DND-41 (cell line): ENCODE measurements around the gene MARCHF3.

ENCODE experiments used
- ATAC-seq: fragments of 200-7000 bp; cut with Tn5 transposase; 3 replicates; pipeline ENCODE4 v1.9.1; 2021; ENCODE audit warnings: low read depth; ENCODE audit not compliant: insufficient read depth
- DNase-seq: peaks from one replicate; pipeline ENCODE4 v3.0.0-alpha.2; 2020
- H2AFZ ChIP-seq: 2 replicates; pipeline ENCODE4 v1.6.0; 2012; ENCODE audit warnings: low read depth, low read length
- H3K27ac ChIP-seq: 2 replicates; pipeline ENCODE4 v1.5.1; 2012; ENCODE audit warnings: low read length, inconsistent platforms
- H3K27me3 ChIP-seq: fragments of 200-600 bp; sonication (generic); 2 replicates; pipeline ENCODE4 v1.6.0; 2012; ENCODE audit warnings: low read length, mild to moderate bottlenecking, inconsistent platforms; ENCODE audit not compliant: insufficient read depth, poor library complexity
- H3K36me3 ChIP-seq: 2 replicates; pipeline ENCODE4 v1.5.1; 2012; ENCODE audit warnings: low read length, inconsistent platforms; ENCODE audit not compliant: insufficient read depth
- H3K4me1 ChIP-seq: 2 replicates; pipeline ENCODE4 v1.5.1; 2012; ENCODE audit warnings: mild to moderate bottlenecking, low read length; ENCODE audit not compliant: insufficient read depth
- H3K4me2 ChIP-seq: 2 replicates; pipeline ENCODE4 v1.6.0; 2012; ENCODE audit warnings: mild to moderate bottlenecking, moderate library complexity, low read length, inconsistent platforms; ENCODE audit not compliant: insufficient read depth
- H3K4me3 ChIP-seq, 2 experiments: fragments of 200-600 bp in 1 of 2; shearing (Covaris generic) in 1 of 2; 2 replicates each; pipeline ENCODE4 v1.5.1; 2012 to 2016; ENCODE audit warnings: inconsistent platforms in 2 of 2, low read length in 2 of 2, mild to moderate bottlenecking in 2 of 2, low read depth in 1 of 2, moderate library complexity in 1 of 2
- H3K79me2 ChIP-seq: 2 replicates; pipeline ENCODE4 v1.6.0; 2012; ENCODE audit warnings: low read length, inconsistent platforms; ENCODE audit not compliant: insufficient read depth
- H3K9ac ChIP-seq: 2 replicates; pipeline ENCODE4 v1.6.0; 2012; ENCODE audit warnings: low read depth, mild to moderate bottlenecking, inconsistent platforms, low read length, moderate library complexity
- H3K9me3 ChIP-seq: 2 replicates; pipeline ENCODE4 v1.5.1; 2012; ENCODE audit warnings: low read length, moderate library complexity, mild to moderate bottlenecking, inconsistent platforms; ENCODE audit not compliant: insufficient read depth, severe bottlenecking
- H4K20me1 ChIP-seq: 2 replicates; pipeline ENCODE4 v1.6.0; 2012; ENCODE audit warnings: low read length; ENCODE audit not compliant: insufficient read depth
- CTCF ChIP-seq: IDR thresholded peaks from 2 replicates; pipeline ENCODE4 v1.5.1; 2012; ENCODE audit warnings: borderline replicate concordance, low read length, moderate library complexity, mild to moderate bottlenecking; ENCODE audit not compliant: poor library complexity, severe bottlenecking; ENCODE audit errors: extremely low read depth
- EZH2 ChIP-seq: IDR thresholded peaks from 3 replicates; pipeline ENCODE4 v1.6.1; 2012; ENCODE audit warnings: borderline replicate concordance, low read depth, mild to moderate bottlenecking, moderate library complexity, low read length, inconsistent platforms; ENCODE audit not compliant: severe bottlenecking

MARCHF3 gene

GRCh38 chr5:126959188-126959587, 71.2 kb downstream of the MARCHF3 start:
- no peak overlapping the region for H3K4me2 ChIP-seq
- H3K79me2 ChIP-seq: no peaks in the 10 kb centered on the region

GRCh38 chr5:126956991-126957390, 73.4 kb downstream of the MARCHF3 start:
- no peak overlapping the region for H2AFZ ChIP-seq
- no peak for DNase-seq
- no peaks in the 10 kb centered on the region for H3K79me2 ChIP-seq
- no peak overlapping the region for H3K9ac ChIP-seq
- no peaks in the 10 kb centered on the region for H3K4me1 ChIP-seq
- H3K36me3 ChIP-seq: no peaks in the 10 kb centered on the region
- H3K9me3 ChIP-seq: no peaks in the 10 kb centered on the region
- no peak for ATAC-seq
- H3K27ac ChIP-seq: no peak overlapping the region
- no peaks in the 10 kb centered on the region for H4K20me1 ChIP-seq
- no peak overlapping the region for H3K4me3 ChIP-seq
- TF ChIP-seq CTCF: no peak
- TF ChIP-seq EZH2: no peak
- no peak overlapping the region for H3K4me2 ChIP-seq
- H3K27me3 ChIP-seq: peaks cover 5% of the 10 kb centered on the region

More at GRCh38 chr5:126959188-126959587, 71.2 kb downstream of the MARCHF3 start:
- Histone ChIP-seq H4K20me1 (no peaks in the 10 kb centered on the region), H3K9ac (no peak overlapping the region), H2AFZ (no peak overlapping the region), H3K27me3 (peaks cover 10% of the 10 kb centered on the region), H3K4me1 (no peaks in the 10 kb centered on the region), H3K9me3 (no peaks in the 10 kb centered on the region), H3K4me3 (no peak overlapping the region), H3K36me3 (no peaks in the 10 kb centered on the region), H3K27ac (no peak overlapping the region)
- ATAC-seq (no peak), DNase-seq (no peak)
- TF ChIP-seq CTCF: no peak
- TF ChIP-seq EZH2: no peak

- H3K27ac ChIP-seq: no peak overlapping the region
- ATAC-seq (no peak), DNase-seq (no peak)
- H3K27me3 ChIP-seq: peaks cover 4% of the 10 kb centered on the region
- H3K4me2 ChIP-seq: no peak overlapping the region
- no peak overlapping the region for H2AFZ ChIP-seq
- H3K4me3 ChIP-seq: no peak overlapping the region
- no peaks in the 10 kb centered on the region for H3K79me2 ChIP-seq
- no peak overlapping the region for H3K9ac ChIP-seq
- TF ChIP-seq CTCF: no peak
- no peak for TF ChIP-seq EZH2
- no peaks in the 10 kb centered on the region for H3K4me1 ChIP-seq
- no peaks in the 10 kb centered on the region for H4K20me1 ChIP-seq
- H3K36me3 ChIP-seq: no peaks in the 10 kb centered on the region
- no peaks in the 10 kb centered on the region for H3K9me3 ChIP-seq
These were observed 75.4 kb downstream of the MARCHF3 start for GRCh38 chr5:126954981-126955380.

GRCh38 chr5:126953640-126954039, 76.7 kb downstream of the MARCHF3 start:
- Histone ChIP-seq H3K36me3 (no peaks in the 10 kb centered on the region), H3K9ac (no peak overlapping the region), H3K4me1 (no peaks in the 10 kb centered on the region), H3K9me3 (no peaks in the 10 kb centered on the region), H3K4me3 (no peak overlapping the region), H3K27me3 (no peaks in the 10 kb centered on the region), H3K4me2 (no peak overlapping the region), H4K20me1 (no peaks in the 10 kb centered on the region), H2AFZ (no peak overlapping the region), H3K79me2 (no peaks in the 10 kb centered on the region), H3K27ac (no peak overlapping the region)
- DNase-seq: no peak
- TF ChIP-seq CTCF: no peak
- TF ChIP-seq EZH2: no peak
- no peak for ATAC-seq
